Ovary (tissue), 3 donors: ENCODE results near the gene CORO1C.

Experiments
- CTCF ChIP-seq, 3 donors: fragments of 450-650 bp in 2 of 3; fragments of 200-600 bp in 1 of 3; IDR thresholded peaks; one replicate each; pipeline versions ENCODE4 v1.5.1 to v1.8.0; 2016 to 2022; ENCODE audit warnings: antibody characterized with exemption in 3 of 3, mild to moderate bottlenecking in 1 of 3
- EP300 ChIP-seq: sonication (generic); formaldehyde crosslinking; IDR thresholded peaks from one replicate; pipeline ENCODE4 v1.6.1; 2017; ENCODE audit warnings: antibody characterized with exemption
- POLR2A ChIP-seq: fragments of 450-650 bp; IDR thresholded peaks from one replicate; pipeline ENCODE4 v1.6.1; 2017; ENCODE audit warnings: antibody characterized with exemption, mild to moderate bottlenecking, moderate library complexity
- donor health status: DM: no; HTN: no; CAD: no.

DNA sequence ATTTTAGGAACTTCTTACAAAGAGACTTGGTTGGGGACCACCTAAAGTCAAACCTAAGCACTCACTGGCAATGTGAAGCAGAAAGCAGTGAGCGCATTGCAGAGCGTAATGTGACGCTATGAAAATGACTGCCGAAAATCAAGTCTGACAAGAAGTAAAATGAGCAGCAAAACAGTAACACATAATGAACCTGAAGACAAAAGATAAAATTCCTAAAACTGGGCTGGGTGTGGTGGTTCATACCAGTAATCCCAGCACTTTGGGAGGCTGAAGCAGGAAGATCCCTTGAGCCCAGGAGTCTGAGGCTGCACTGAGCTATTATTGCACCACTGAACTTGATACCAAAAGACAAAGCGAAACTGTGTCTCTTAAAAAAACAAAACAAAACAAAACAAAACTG lies 16.5 kb downstream of the CORO1C start:
- TF ChIP-seq CTCF (IDR thresholded peaks at IDR 0.05) (no peak), POLR2A (no peak), EP300 (no peak)
